ENCODE data around the gene NUP188.

DNA sequence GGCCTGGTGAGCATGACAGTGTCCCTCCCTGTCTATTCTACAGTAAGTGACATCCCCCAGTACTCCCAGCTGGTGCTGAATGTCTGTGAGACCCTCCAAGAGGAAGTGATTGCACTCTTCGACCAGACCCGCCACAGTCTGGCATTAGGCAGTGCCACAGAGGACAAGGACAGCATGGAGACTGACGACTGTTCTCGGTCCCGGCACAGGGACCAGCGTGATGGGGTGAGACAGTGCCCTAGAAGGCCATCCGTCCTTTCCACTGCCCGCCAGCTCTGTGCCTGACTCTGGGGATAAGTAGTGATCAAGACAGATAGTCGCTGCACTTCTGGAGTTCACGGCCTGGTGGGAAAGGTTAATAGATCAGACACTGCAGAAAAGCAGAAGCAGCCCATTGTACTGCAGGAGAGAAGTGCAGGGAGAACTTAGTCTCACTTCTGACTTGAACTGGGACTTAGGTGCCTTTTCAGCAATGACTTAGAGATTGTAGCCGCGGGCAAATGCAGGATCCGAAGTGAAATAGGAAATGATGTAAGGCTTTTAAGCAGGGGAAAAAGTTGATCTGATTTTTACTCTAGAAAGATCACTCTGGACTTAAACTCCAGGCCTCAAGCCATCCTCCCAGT lies 52.2 kb downstream of the NUP188 start:
- TF ChIP-seq, protein P1, sequence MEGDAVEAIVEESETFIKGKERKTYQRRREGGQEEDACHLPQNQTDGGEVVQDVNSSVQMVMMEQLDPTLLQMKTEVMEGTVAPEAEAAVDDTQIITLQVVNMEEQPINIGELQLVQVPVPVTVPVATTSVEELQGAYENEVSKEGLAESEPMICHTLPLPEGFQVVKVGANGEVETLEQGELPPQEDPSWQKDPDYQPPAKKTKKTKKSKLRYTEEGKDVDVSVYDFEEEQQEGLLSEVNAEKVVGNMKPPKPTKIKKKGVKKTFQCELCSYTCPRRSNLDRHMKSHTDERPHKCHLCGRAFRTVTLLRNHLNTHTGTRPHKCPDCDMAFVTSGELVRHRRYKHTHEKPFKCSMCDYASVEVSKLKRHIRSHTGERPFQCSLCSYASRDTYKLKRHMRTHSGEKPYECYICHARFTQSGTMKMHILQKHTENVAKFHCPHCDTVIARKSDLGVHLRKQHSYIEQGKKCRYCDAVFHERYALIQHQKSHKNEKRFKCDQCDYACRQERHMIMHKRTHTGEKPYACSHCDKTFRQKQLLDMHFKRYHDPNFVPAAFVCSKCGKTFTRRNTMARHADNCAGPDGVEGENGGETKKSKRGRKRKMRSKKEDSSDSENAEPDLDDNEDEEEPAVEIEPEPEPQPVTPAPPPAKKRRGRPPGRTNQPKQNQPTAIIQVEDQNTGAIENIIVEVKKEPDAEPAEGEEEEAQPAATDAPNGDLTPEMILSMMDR (IDR thresholded peaks at IDR 0.05; ENCODE audit: extremely low read depth in 1 of 2, insufficient read depth in 1 of 2, low read depth in 1 of 2, low read length in 2 of 2): no peak
- TF ChIP-seq POLR2AphosphoS5 (IDR thresholded peaks at IDR 0.05; ENCODE audit: insufficient read depth, low read depth, low read length): no peak

All from endothelial cell of umbilical vein (primary cell).